HepG2 (cell line): Measurements from ENCODE around the gene ADSS2. TPM values are rescaled to one million over a fixed set of nuclear protein-coding genes. Genes with fewer than 3 reads are reported as not detected.

Experiments
- ATAC-seq: fragments of 200-7000 bp; cut with Tn5 transposase; 3 replicates; pipeline ENCODE4 v1.9.1; 2020; ENCODE audit warnings: mild to moderate bottlenecking, moderate library complexity
- BruUV-seq: library from RNA; stranded (reverse); fragments of 400-500 nt; replicated peaks from 2 replicates; lab custom pipeline; 2021; lab: Mats Ljungman, UMichigan
- CTCF ChIA-PET: fragments of 300-600 bp; formaldehyde crosslinking; extraction: SDS; loops from one replicate; lab custom pipeline; 2021; ENCODE audit warnings: low total read pairs, inconsistent platforms, low intra/inter-chr PET ratio; lab: Yijun Ruan, JAX
- POLR2A ChIA-PET: fragments of 350-600 bp; sonication (Branson Sonifier 250); formaldehyde crosslinking; loops from one replicate; lab custom pipeline; 2020; ENCODE audit warnings: antibody characterized with exemption, inconsistent platforms; lab: Yijun Ruan, JAX
- DNase-seq: peaks from one replicate; pipeline ENCODE4 v3.0.0-alpha.2; 2015; ENCODE audit warnings: low spot score
- FAIRE-seq: peaks from 3 replicates; lab custom pipeline; 2011; peaks lifted over from hg19 to GRCh38; lab: Jason Lieb, UNC
- H2AFZ ChIP-seq: one replicate; pipeline ENCODE4 v1.6.1; 2011; ENCODE audit warnings: low read length, inconsistent platforms
- H3K27ac ChIP-seq: fragments of 300-600 bp; 3 replicates; pipeline ENCODE4 v1.8.0; 2011; ENCODE audit warnings: mixed run types, mild to moderate bottlenecking, mixed read lengths, low read length, inconsistent platforms; ENCODE audit not compliant: insufficient read depth; ENCODE audit errors: extremely low read length
- H3K27me3 ChIP-seq, 2 experiments: fragments of 200-600 bp in 1 of 2; 2 replicates in 1 of 2; 3 replicates in 1 of 2; pipeline versions ENCODE4 v1.6.0 to v1.8.0; 2011; ENCODE audit warnings: low read length in 2 of 2, mild to moderate bottlenecking in 2 of 2, moderate library complexity in 2 of 2, inconsistent platforms in 1 of 2; ENCODE audit not compliant: insufficient read depth in 2 of 2, control insufficient read depth in 1 of 2
- H3K36me3 ChIP-seq, 2 experiments: fragments of 200-600 bp in 1 of 2; replicated peaks in 1 of 2; 2 replicates in 1 of 2; 3 replicates in 1 of 2; pipeline versions ENCODE4 v1.5.1 to v1.8.0; 2011; ENCODE audit warnings: low read length in 2 of 2, inconsistent platforms in 1 of 2; ENCODE audit not compliant: insufficient read depth in 2 of 2, control insufficient read depth in 1 of 2
- H3K4me1 ChIP-seq: 2 replicates; pipeline ENCODE4 v1.5.1; 2012; ENCODE audit warnings: low read length, inconsistent platforms; ENCODE audit not compliant: insufficient read depth
- H3K4me2 ChIP-seq: 2 replicates; pipeline ENCODE4 v1.6.0; 2011; ENCODE audit warnings: low read depth, low read length, inconsistent platforms
- H3K4me3 ChIP-seq, 3 experiments: fragments of 200-600 bp in 1 of 3; sonication (generic), shearing (Covaris generic) in 1 of 3; replicated peaks in 1 of 3; 2 replicates each; pipeline ENCODE4 v1.5.1; 2011 to 2016; ENCODE audit warnings: low read length in 3 of 3, inconsistent platforms in 2 of 3, low read depth in 2 of 3, mild to moderate bottlenecking in 2 of 3, control low read depth in 1 of 3, mixed read lengths in 1 of 3; ENCODE audit not compliant: insufficient read depth in 1 of 3
- H3K79me2 ChIP-seq: one replicate; pipeline ENCODE4 v1.6.1; 2011; ENCODE audit warnings: low read length, inconsistent platforms; ENCODE audit not compliant: insufficient read depth
- H3K9ac ChIP-seq: 2 replicates; pipeline ENCODE4 v1.6.0; 2011; ENCODE audit warnings: mild to moderate bottlenecking, low read depth, low read length, inconsistent platforms; ENCODE audit not compliant: insufficient read depth
- H3K9me3 ChIP-seq: 2 replicates; pipeline ENCODE4 v1.5.1; 2012; ENCODE audit warnings: mild to moderate bottlenecking, low read length
- H4K20me1 ChIP-seq: 2 replicates; pipeline ENCODE4 v1.6.0; 2011; ENCODE audit warnings: inconsistent platforms, mild to moderate bottlenecking, low read length, moderate library complexity; ENCODE audit not compliant: insufficient read depth
- GATA4 ChIP-seq: sonication (generic); IDR thresholded peaks from 2 replicates; pipeline ENCODE4 v1.6.1; 2016; ENCODE audit warnings: antibody characterized with exemption, low read depth, borderline replicate concordance
- HNRNPUL1 ChIP-seq: fragments of 200-400 bp; formaldehyde crosslinking; IDR thresholded peaks from 2 replicates; pipeline ENCODE4 v1.6.1; 2017; ENCODE audit warnings: low read depth, mild to moderate bottlenecking, low read length, moderate library complexity
- PBX2 ChIP-seq: IDR thresholded peaks from 2 replicates; pipeline ENCODE4 v1.6.1; 2016; ENCODE audit warnings: control low read depth
- PBX3 ChIP-seq: sonication (generic); formaldehyde crosslinking; IDR thresholded peaks from 2 replicates; pipeline ENCODE4 v1.8.1; 2023; ENCODE audit warnings: missing genetic modification reagents, inconsistent platforms, borderline replicate concordance
- RNF219 ChIP-seq: sonication (generic); formaldehyde crosslinking; IDR thresholded peaks from 2 replicates; pipeline ENCODE4 v1.5.0; 2020; ENCODE audit warnings: mild to moderate bottlenecking, missing genetic modification reagents
- TOE1 ChIP-seq: sonication (generic); formaldehyde crosslinking; IDR thresholded peaks from 2 replicates; pipeline ENCODE4 v1.4.0; 2020; ENCODE audit warnings: mild to moderate bottlenecking, missing genetic modification reagents
- ZC3H13 ChIP-seq: sonication (generic); formaldehyde crosslinking; IDR thresholded peaks from 2 replicates; pipeline ENCODE4 v1.8.1; 2023; ENCODE audit warnings: mild to moderate bottlenecking, missing genetic modification reagents, moderate library complexity
- ZNF350 ChIP-seq: sonication (generic); formaldehyde crosslinking; IDR thresholded peaks from 2 replicates; pipeline ENCODE4 v1.4.0; 2020; ENCODE audit warnings: mild to moderate bottlenecking, low read depth, missing genetic modification reagents, borderline replicate concordance
- ZNF564 ChIP-seq: sonication (generic); formaldehyde crosslinking; IDR thresholded peaks from 2 replicates; pipeline ENCODE4 v1.8.1; 2023; ENCODE audit warnings: mild to moderate bottlenecking, missing genetic modification reagents
- ZNF616 ChIP-seq: sonication (generic); formaldehyde crosslinking; IDR thresholded peaks from 2 replicates; pipeline ENCODE4 v1.5.0; 2020; ENCODE audit warnings: low read depth, mild to moderate bottlenecking, missing genetic modification reagents
- WGBS: methylation state at CpG from one replicate; pipeline ENCODE4 v1.1.6; 2017; ENCODE audit warnings: low lambda C conversion rate; 5-methylcytosine and 5-hydroxymethylcytosine counted together
- in situ Hi-C: cut with HindIII; loops from 2 replicates; pipeline ENCODE4 v1.10.0; 2017; ENCODE audit warnings: low pct_unique_long_range_greater_than_20kb; ENCODE audit not compliant: extremely low pct_ligation_motif_present
- intact Hi-C: fragments of 100-400 bp; cut with micrococcal nuclease; formaldehyde crosslinking; loops from one replicate; pipeline ENCODE4 v1.10.0; 2022; ENCODE audit not compliant: unreplicated experiment
- polyA plus RNA-seq, 8 experiments: library from polyadenylated mRNA; depleted of rRNA in 3 of 8; stranded (reverse) in 7 of 8; unstranded in 1 of 8; fragments of >200 nt; fragmentation: Illumina TruSeq in 4 of 8; extraction: Trizol in 4 of 8; gene quantifications; 2 replicates each; pipeline versions ENCODE4 v1.2.1 to v1.2.3, GENCODE V29; 2011 to 2016; ENCODE audit warnings: low read depth in 4 of 8, missing spikeins in 1 of 8, mixed read lengths in 1 of 8; ENCODE audit not compliant: insufficient read depth in 1 of 8
- total RNA-seq, 5 experiments: library from RNA; depleted of rRNA; stranded (reverse); fragments of >200 nt; fragmentation: Illumina TruSeq; extraction: Trizol; gene quantifications; 2 replicates each; pipeline ENCODE4 v1.2.3, GENCODE V29; 2016; ENCODE audit warnings: low read depth in 1 of 5

ADSS2 gene
- total and polyA plus RNA-seq, 2 of the 13 experiments (the other 11 are each of a cell fraction or from before 2014, with no cell fraction given) = 15.1 to 43.4 TPM

- peaks cover 2 to 21% of the 10 kb centered on the region in 2 experiments; a peak in 3 of 5 replicates for H3K36me3 ChIP-seq
- H3K27ac ChIP-seq = no peak overlapping the region
- in situ Hi-C loops (no loop called here), intact Hi-C loops (no loop called here)
- no peaks in the 10 kb centered on the region for H3K27me3 ChIP-seq
- DNase-seq = no peak
- H4K20me1 ChIP-seq = no peaks in the 10 kb centered on the region
- FAIRE-seq = no peak
- no peaks in the 10 kb centered on the region for H3K4me1 ChIP-seq
- no peak overlapping the region for H3K4me2 ChIP-seq
- TF ChIP-seq RNF219 (no peak), HNRNPUL1 (no peak)
- ChIA-PET POLR2A (no interaction called here), CTCF (no interaction called here)
- H3K9ac ChIP-seq = no peak overlapping the region
- no peak overlapping the region for H2AFZ ChIP-seq
- H3K4me3 ChIP-seq = no peak overlapping the region
- ATAC-seq = no peak
- no peaks in the 10 kb centered on the region for H3K9me3 ChIP-seq
- no peaks in the 10 kb centered on the region for H3K79me2 ChIP-seq
- BruUV-seq = no TSS peak
These were observed 24.1 kb downstream of the ADSS2 start for GRCh38 chr1:244427647-244428046.

- DNase-seq (no peak), FAIRE-seq (no peak), ATAC-seq (no peak)
- Histone ChIP-seq H4K20me1 (no peaks in the 10 kb centered on the region), H3K4me2 (no peak overlapping the region), H3K9me3 (no peaks in the 10 kb centered on the region), H3K36me3 (peaks cover 5 to 25% of the 10 kb centered on the region in 2 experiments), H3K79me2 (no peaks in the 10 kb centered on the region), H3K9ac (no peak overlapping the region), H3K27me3 (no peaks in the 10 kb centered on the region), H3K27ac (no peak overlapping the region), H3K4me1 (no peaks in the 10 kb centered on the region), H2AFZ (no peak overlapping the region), H3K4me3 (no peak overlapping the region)
- 75% methylated on average over 2 of the region's 2 CpGs for WGBS
- TF ChIP-seq ZNF350 (CRISPR knock-in tag) = no peak
- no peak for TF ChIP-seq ZC3H13 (CRISPR knock-in tag)
- no peak for TF ChIP-seq TOE1 (CRISPR knock-in tag)
- TF ChIP-seq GATA4 = no peak
- no peak for TF ChIP-seq ZNF616 (CRISPR knock-in tag)
- no peak for TF ChIP-seq PBX3
- no peak for TF ChIP-seq PBX2
- no peak for TF ChIP-seq ZNF564 (CRISPR knock-in tag)
- BruUV-seq = no TSS peak
- ChIA-PET POLR2A (interaction anchor here (0.6 kb wide), 1 partner anchor 9 kb away, joined by 3 read pairs; no protein-coding TSS in a partner anchor), CTCF (no interaction called here)
- in situ Hi-C loops (no loop called here), intact Hi-C loops (no loop called here)
These were observed 26.9 kb downstream of the ADSS2 start for GRCh38 chr1:244424649-244425334.
